ENCODE results near the gene RC3H1. TPM values are rescaled to one million over a fixed set of nuclear protein-coding genes. Genes with fewer than 3 reads are reported as not detected.
A peak's percentile ranks its signal among the peaks of the same experiment; 100 is the strongest.

Gene RC3H1
- total and polyA plus RNA-seq, 9 of the 15 experiments (the other 6 are each of a cell fraction or from before 2014, with no cell fraction given) = 2.4 to 31.7 (median 12.4) TPM

DNA sequence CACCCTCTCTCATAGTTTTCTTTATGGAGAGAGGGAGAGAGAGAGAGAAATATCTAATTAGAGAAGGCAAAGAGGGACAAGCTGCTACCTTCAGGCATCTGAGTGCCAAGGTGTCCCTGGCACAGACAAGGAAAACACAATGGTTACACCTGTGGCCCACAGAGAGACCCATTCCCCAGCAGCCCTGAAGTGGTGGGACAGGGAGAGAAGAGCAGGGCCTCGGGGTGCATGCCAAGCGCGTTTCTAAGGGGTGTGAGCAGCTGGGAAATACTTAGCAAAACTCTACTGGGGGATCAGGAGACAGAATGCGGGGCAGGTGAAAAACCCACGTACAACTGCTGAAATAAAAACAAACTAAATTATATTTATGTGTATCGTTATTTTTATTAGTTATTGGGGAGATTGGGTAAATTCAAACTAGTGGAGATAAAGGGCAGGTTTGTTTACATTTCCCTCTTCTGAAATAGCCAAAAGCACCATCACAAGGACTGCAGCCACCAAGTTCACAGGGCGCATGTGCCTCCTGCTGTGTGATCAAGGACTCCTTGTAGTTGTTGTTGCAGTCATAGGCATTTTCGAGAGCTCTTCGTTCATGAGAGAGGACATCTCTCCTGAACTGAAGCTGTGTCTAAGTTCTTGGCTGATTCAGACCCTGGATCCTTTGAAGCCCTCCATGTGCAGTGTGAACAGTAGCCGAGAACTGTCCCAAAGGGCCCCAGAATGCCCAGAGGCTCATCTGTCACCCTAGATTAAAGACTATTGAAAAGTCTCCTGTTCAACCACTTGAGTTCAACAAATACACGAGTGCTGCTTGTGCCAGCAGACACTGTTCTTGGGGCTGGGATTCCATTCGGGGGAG lies 104.3 kb downstream of the RC3H1 start:
- no peak overlapping the region for H3K27ac ChIP-seq (ENCODE audit: extremely low read depth, low read depth, low read length)
- H3K4me3 ChIP-seq = no peak overlapping the region
- no peak for DNase-seq (ENCODE audit: extremely low read depth in 1 of 4, low spot score in 3 of 4)
- H3K27me3 ChIP-seq (ENCODE audit: control insufficient read depth in 2 of 2, insufficient read depth in 2 of 2, low read length in 2 of 2) = peaks cover 0 to 5% of the 10 kb centered on the region in 2 experiments; a peak in 1 of 5 replicates
- ChIA-PET CTCF (ENCODE audit: low intra/inter-chr PET ratio) (interaction anchor here (0.6 kb wide), 1 partner anchor 160 kb away, joined by 3 read pairs; no protein-coding TSS in a partner anchor), POLR2A (interaction anchor here (0.7 to 4.0 kb wide), 4 partner anchors 29 to 368 kb away, joined by 3 to 16 read pairs (median 4); partner anchors contain the start of genes GAS5 and ZBTB37)
- H2AFZ ChIP-seq (ENCODE audit: low read depth, low read length) = peak overlapping the region; percentile 23; the same call in 1 of the 2 replicates
- no peak for ATAC-seq
- H3K79me2 ChIP-seq (ENCODE audit: control insufficient read depth, insufficient read depth, low read length) = no peaks in the 10 kb centered on the region
- H4K20me1 ChIP-seq (replicated peaks; ENCODE audit: control insufficient read depth, insufficient read depth, low read length) = no peaks in the 10 kb centered on the region
- in situ Hi-C loops (cut with MboI) = no loop called here
- H3K36me3 ChIP-seq (ENCODE audit: control insufficient read depth, insufficient read depth, low read length) = no peaks in the 10 kb centered on the region
- TF ChIP-seq BCOR (IDR thresholded peaks at IDR 0.05) (no peak), KDM1A (IDR thresholded peaks at IDR 0.05) (no peak), ZEB2 (IDR thresholded peaks at IDR 0.05) (no peak)
- BruUV-seq (replicated peaks) = no TSS peak
- no peaks in the 10 kb centered on the region for H3K9me3 ChIP-seq (replicated peaks; ENCODE audit: control insufficient read depth, insufficient read depth, low read depth, low read length)
- intact Hi-C loops (cut with micrococcal nuclease) = no loop called here
- H3K9ac ChIP-seq (ENCODE audit: insufficient read depth in 1 of 2, low read depth in 2 of 2, low read length in 2 of 2) = peak overlapping the region in 1 of 2 experiments; percentile 8; a peak in 1 of 4 replicates
- no peak overlapping the region for H3K4me2 ChIP-seq (ENCODE audit: insufficient read depth, low read length)
- no peaks in the 10 kb centered on the region for H3K9me1 ChIP-seq (ENCODE audit: control insufficient read depth, insufficient read depth, low read length)
- peaks cover 4 to 16% of the 10 kb centered on the region in 2 experiments; a peak in 4 of 5 replicates for H3K4me1 ChIP-seq (replicated peaks in 1 of 2; ENCODE audit: control insufficient read depth in 2 of 2, insufficient read depth in 2 of 2, low read length in 2 of 2)
- 56% methylated on average over 12 of the region's 12 CpGs for WGBS (ENCODE audit: insufficient coverage, low coverage, missing lambda C conversion rate)
- FAIRE-seq = no peak

DNA sequence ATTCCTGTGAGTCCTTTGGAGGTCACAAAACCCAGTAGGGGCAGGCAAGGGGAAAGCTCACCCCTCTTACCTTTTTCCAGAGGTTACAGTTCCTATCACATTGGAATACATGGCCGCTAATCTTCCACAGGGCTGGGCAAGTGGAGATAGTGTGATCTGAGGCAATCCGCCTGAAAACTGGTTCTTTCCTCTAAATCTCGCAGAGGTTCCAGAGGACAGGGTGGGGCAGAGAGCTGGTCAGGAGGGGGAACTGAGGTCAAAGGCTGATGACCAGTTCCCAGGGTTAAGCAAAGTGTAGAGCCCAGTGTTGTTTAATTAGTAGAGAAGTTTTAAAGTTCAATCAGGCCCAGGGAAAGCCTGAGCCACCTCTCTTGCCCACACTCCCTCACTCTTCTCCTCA lies 105.0 kb downstream of the RC3H1 start, which contains the start of gene SERPINC1:
Gene SERPINC1, minus strand, starts transcription at position 179 of the 400 bp plus-strand sequence. Its CDS starts 68 bp downstream, at position 111.
- 9% methylated on average over 3 of the region's 3 CpGs for WGBS (ENCODE audit: insufficient coverage, low coverage, missing lambda C conversion rate)
- Histone ChIP-seq H3K79me2 (ENCODE audit: control insufficient read depth, insufficient read depth, low read length) (no peaks in the 10 kb centered on the region), H3K27ac (ENCODE audit: extremely low read depth, low read depth, low read length) (no peak within 1 kb of the TSS), H3K36me3 (ENCODE audit: control insufficient read depth, insufficient read depth, low read length) (no peaks in the 10 kb centered on the region), H4K20me1 (replicated peaks; ENCODE audit: control insufficient read depth, insufficient read depth, low read length) (no peaks in the 10 kb centered on the region), H3K4me3 (no peak within 1 kb of the TSS), H3K4me1 (replicated peaks in 1 of 2; ENCODE audit: control insufficient read depth in 2 of 2, insufficient read depth in 2 of 2, low read length in 2 of 2) (peaks cover 4 to 20% of the 10 kb centered on the region in 2 experiments; a peak in 4 of 5 replicates), H3K9me1 (ENCODE audit: control insufficient read depth, insufficient read depth, low read length) (no peaks in the 10 kb centered on the region), H3K4me2 (ENCODE audit: insufficient read depth, low read length) (no peak within 1 kb of the TSS; the same call in 1 of the 2 replicates), H3K27me3 (ENCODE audit: control insufficient read depth in 2 of 2, insufficient read depth in 2 of 2, low read length in 2 of 2) (0 out of 5 replicates have a peak, but pooled peaks cover 0 to under 1% of the 10 kb centered on the region in 2 experiments), H2AFZ (ENCODE audit: low read depth, low read length) (peak within 1 kb of the TSS; percentile 23), H3K9ac (ENCODE audit: insufficient read depth in 1 of 2, low read depth in 2 of 2, low read length in 2 of 2) (peak within 1 kb of the TSS in 1 of 2 experiments; percentile 41; a peak in 1 of 4 replicates), H3K9me3 (replicated peaks; ENCODE audit: control insufficient read depth, insufficient read depth, low read depth, low read length) (no peaks in the 10 kb centered on the region)
- FAIRE-seq (no peak), ATAC-seq (peak; percentile 78), DNase-seq (ENCODE audit: extremely low read depth in 1 of 4, low spot score in 3 of 4) (peak in 1 of 4 experiments; percentile 36)
- BruUV-seq (replicated peaks) = no TSS peak
- in situ Hi-C loops (cut with MboI) = no loop called here
- CTCF ChIA-PET (ENCODE audit: low intra/inter-chr PET ratio) = no interaction called here
- intact Hi-C loops (cut with micrococcal nuclease) = no loop called here
- POLR2A ChIA-PET = interaction anchor here (0.7 to 4.0 kb wide), 5 partner anchors 28 to 367 kb away, joined by 3 to 16 read pairs (median 3); partner anchors contain the start of genes GAS5 and ZBTB37
- TF ChIP-seq, protein P1, sequence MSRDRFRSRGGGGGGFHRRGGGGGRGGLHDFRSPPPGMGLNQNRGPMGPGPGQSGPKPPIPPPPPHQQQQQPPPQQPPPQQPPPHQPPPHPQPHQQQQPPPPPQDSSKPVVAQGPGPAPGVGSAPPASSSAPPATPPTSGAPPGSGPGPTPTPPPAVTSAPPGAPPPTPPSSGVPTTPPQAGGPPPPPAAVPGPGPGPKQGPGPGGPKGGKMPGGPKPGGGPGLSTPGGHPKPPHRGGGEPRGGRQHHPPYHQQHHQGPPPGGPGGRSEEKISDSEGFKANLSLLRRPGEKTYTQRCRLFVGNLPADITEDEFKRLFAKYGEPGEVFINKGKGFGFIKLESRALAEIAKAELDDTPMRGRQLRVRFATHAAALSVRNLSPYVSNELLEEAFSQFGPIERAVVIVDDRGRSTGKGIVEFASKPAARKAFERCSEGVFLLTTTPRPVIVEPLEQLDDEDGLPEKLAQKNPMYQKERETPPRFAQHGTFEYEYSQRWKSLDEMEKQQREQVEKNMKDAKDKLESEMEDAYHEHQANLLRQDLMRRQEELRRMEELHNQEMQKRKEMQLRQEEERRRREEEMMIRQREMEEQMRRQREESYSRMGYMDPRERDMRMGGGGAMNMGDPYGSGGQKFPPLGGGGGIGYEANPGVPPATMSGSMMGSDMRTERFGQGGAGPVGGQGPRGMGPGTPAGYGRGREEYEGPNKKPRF (IDR thresholded peaks at IDR 0.05; ENCODE audit: low read depth, low read length) = no peak
- TF ChIP-seq ZNF644 (tag; IDR thresholded peaks at IDR 0.05; ENCODE audit: low read depth) (peak; percentile 42; the same call in 1 of the 2 replicates), SIN3A (IDR thresholded peaks at IDR 0.05; ENCODE audit: borderline replicate concordance in 2 of 2, control insufficient read depth in 1 of 2, low read depth in 2 of 2, low read length in 2 of 2) (no peak), TAL1 (IDR thresholded peaks at IDR 0.05) (peak; percentile 32; the same call in 1 of the 2 replicates), KAT8 (IDR thresholded peaks at IDR 0.05; ENCODE audit: low read depth) (no peak), TBL1XR1 (IDR thresholded peaks at IDR 0.05; ENCODE audit: low read length in 2 of 2) (no peak)
- TF ChIP-seq, protein P2, sequence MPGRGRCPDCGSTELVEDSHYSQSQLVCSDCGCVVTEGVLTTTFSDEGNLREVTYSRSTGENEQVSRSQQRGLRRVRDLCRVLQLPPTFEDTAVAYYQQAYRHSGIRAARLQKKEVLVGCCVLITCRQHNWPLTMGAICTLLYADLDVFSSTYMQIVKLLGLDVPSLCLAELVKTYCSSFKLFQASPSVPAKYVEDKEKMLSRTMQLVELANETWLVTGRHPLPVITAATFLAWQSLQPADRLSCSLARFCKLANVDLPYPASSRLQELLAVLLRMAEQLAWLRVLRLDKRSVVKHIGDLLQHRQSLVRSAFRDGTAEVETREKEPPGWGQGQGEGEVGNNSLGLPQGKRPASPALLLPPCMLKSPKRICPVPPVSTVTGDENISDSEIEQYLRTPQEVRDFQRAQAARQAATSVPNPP (IDR thresholded peaks at IDR 0.05; ENCODE audit: borderline replicate concordance, insufficient read depth, insufficient read length) = no peak

Measured in K562 (cell line).